GM18520 (cell line): ENCODE data around the gene DHX57.

Experiments
- ATAC-seq: cut with Tn5 transposase; IDR thresholded peaks from one replicate; pipeline ENCODE4 v1.9.1; 2021; ENCODE audit not compliant: unreplicated experiment

The DHX57 gene

GRCh38 chr2:38754506-38754905 lies 121.2 kb downstream of the DHX57 start:
- no peak for ATAC-seq

- no peak for ATAC-seq
These were observed 121.7 kb downstream of the DHX57 start for GRCh38 chr2:38754049-38754448.

DNA sequence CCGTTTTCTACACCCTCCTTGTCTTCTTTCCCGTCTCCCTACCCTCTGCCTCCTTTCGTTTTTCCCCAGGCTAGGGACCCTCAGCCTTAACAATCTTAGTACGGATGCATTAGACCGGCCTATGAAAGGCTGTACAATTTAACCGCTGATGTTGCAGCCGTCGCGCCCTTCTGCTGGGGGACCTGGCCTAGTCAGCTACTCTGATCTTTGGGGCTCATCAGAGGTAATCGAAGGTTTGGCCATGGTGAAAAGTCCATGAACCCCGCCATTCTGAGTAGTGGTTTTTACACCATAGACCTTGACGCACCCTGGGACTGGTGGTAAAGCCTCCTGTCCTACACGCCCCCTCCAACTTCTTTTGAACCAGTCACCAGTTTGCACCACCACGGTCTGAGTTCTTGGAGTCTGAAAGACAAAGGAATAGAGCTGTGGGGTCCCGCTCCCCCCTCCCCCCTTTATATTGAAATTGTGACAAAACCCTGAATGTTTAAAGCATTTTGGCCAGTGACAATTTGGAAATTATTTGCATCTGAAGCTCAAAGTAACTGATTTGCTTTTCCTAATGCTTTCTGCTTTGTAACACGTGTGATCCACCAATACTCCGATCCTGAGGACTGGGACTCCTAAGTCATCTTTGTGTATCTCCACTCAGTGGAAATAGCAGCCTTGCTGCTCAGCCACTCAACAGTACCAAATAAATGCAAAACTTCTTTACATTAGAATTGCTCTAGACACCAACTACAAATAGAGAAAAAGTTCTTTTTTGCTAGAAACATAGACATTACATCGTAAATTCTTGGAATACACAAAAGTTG lies 123.9 kb downstream of the DHX57 start:
- ATAC-seq = no peak

DNA sequence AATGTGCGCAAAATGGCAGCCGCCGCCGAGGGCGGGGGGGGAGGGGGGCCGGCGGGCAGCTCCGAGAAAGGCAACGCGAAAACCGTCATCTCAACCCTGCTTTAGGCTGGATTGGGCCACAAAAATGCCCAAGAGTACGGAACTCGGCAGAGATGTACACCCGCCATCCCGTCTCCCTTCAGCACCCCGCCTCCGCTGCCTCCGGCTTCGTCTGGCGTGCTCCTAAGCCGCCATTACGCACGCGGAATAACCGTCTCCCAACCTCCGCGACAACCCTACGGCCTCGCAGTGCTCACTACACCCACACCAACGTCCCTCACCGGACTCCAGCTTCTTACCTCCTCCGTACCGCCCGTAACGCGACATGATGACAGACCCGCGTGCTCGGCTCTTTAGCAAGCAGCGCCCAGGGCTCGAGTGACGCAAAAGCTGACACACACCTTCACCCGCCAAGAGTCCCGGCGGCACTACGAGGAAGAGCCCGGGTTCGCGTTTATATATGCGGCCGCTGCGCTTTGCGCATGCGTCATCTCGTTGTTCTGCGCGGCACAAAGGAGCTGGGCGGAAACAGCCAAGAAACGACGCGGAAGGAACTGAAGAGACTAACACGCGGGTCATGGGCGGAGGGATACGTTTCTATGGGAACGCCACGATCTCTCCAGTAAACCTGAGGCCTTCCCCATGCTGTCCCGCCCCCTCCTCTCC lies 124.7 kb downstream of the DHX57 start, which contains the start of gene SRSF7:
Gene SRSF7 (minus strand): TSS at position 471 of the 705 bp plus-strand sequence. CDS start 105 bp downstream, at position 366.
- peak; percentile 64 for ATAC-seq

- ATAC-seq = peak; percentile 8
These were observed 125.5 kb downstream of the DHX57 start for GRCh38 chr2:38750011-38750890.

DNA sequence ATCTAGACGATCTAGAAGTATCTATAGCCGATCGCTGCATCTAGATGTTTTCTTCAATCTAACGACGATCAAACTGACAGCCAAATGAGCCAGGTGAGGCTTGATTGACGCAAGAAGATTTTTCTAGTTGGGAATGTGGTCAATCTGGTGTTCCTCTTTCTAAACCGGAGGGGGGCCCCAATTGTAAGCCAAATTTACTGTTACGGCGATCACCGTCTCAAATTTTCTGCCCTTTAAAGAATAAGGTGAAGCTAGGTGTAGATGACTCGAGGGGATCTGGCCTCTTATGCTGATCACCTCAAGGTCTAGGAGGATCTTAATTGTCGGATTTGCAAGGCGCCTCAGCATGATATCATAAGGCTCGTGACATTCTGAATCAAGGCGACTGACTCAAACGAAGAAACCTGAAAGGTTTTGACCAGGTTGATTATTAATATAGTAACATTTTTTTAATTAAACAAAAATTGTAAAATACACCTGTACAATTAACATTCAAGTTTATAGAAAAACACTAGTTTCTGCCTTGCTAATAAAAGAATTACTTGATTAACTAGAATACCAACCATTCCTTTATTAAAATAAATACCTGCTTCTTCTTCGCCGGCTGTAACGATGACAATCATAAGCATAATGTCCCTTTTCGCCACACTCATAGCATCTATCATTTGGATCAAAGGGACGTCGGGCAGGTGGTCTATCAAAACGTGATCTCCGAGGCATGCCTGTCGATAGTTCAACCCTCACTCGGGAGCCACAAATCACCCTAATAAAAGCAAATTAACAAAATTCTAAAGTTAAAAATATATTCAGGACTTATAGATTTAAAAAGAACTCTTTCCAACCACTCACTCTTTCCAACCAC lies 126.6 kb downstream of the DHX57 start:
- ATAC-seq = no peak

DNA sequence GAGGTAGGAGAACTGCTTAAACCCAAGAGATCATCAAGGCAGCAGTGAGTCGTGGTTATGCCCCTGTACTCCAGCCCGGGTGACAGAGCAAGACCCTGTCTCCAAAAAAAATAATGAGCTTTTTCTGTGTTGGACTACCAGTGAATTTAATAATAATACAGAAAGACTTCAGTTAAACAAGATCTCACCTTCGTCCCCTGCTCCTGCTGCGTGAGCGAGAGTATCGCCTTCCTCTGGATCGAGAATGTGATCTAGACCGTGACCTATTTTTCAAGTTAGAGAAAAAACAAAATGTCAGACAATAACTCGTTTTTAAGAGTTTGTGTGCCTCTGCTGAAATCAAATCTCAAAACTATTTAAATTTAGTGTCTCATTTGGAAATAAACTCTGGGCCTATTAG lies 127.3 kb downstream of the DHX57 start:
- no peak for ATAC-seq

DNA sequence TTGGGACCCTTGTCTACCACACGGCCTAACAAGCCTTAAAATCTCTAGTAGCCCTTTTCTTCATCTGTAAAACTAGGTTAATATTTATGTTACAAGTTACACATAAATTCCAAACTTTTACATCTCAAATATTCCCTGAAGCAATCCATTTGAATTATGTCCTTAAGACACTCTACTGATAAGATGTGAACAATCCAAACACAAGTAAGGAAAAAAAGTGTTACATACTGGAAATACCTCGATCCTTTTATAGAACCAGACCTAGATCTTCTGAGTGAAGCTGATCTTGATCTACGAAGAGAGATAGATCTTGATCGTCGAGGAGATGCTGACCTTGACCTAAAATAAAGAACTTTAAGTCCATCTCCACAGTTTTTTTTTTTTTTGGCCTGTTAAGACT lies 127.9 kb downstream of the DHX57 start:
- no peak for ATAC-seq
